ENCODE results near the gene PSMA6. TPM values are rescaled to one million over a fixed set of nuclear protein-coding genes. Genes with fewer than 3 reads are reported as not detected.

The PSMA6 gene
- total RNA-seq, 3 donors from 2014 or later: 150 to 170 (median 156) TPM

DNA sequence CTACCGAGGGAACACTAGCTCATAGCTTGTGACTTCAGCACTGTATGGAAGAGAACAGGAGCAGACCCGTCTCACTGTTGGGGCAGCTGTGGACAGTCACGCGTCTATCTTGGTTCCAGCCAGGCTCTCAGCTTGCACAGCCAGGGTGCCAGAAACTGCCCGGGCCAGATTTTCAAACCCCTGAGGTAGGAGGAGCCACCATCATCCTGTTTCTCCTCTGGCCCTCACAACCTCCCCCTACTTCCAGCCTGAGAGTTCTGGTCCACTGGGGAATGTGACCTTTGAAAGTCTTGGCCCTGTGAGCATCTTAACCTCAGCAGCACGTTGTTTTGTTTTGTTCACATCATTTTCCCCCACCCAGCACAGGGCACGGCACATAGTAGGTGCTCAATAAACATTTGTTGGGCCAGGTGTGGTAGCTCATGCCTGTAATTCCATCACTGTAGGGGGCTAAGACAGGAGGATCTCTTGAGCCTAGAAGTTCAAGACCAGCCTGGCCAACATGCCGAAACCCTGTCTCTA lies 50.4 kb downstream of the PSMA6 start:
- peaks cover 15 to 19% of the 10 kb centered on the region in 2 donors for H3K4me1 ChIP-seq
- no peaks in the 10 kb centered on the region for H3K27me3 ChIP-seq
- H3K27ac ChIP-seq: peak overlapping the region; percentile 96 to 97
- intact Hi-C loops (cut with DNase I; ENCODE audit: low total_unique reads): no loop called here
- TF ChIP-seq, protein P1, sequence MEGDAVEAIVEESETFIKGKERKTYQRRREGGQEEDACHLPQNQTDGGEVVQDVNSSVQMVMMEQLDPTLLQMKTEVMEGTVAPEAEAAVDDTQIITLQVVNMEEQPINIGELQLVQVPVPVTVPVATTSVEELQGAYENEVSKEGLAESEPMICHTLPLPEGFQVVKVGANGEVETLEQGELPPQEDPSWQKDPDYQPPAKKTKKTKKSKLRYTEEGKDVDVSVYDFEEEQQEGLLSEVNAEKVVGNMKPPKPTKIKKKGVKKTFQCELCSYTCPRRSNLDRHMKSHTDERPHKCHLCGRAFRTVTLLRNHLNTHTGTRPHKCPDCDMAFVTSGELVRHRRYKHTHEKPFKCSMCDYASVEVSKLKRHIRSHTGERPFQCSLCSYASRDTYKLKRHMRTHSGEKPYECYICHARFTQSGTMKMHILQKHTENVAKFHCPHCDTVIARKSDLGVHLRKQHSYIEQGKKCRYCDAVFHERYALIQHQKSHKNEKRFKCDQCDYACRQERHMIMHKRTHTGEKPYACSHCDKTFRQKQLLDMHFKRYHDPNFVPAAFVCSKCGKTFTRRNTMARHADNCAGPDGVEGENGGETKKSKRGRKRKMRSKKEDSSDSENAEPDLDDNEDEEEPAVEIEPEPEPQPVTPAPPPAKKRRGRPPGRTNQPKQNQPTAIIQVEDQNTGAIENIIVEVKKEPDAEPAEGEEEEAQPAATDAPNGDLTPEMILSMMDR (IDR thresholded peaks at IDR 0.05): no peak
- TF ChIP-seq POLR2A (IDR thresholded peaks at IDR 0.05): no peak
- TF ChIP-seq POLR2AphosphoS5 (IDR thresholded peaks at IDR 0.05): no peak
- H3K9me3 ChIP-seq: no peaks in the 10 kb centered on the region
- DNase-seq (ENCODE audit: low spot score in 2 of 2): peak in 1 of 2 donors; percentile 61
- H3K36me3 ChIP-seq: no peaks in the 10 kb centered on the region
- peak overlapping the region in 2 of 3 donors; percentile 43 to 54 for H3K4me3 ChIP-seq

DNA sequence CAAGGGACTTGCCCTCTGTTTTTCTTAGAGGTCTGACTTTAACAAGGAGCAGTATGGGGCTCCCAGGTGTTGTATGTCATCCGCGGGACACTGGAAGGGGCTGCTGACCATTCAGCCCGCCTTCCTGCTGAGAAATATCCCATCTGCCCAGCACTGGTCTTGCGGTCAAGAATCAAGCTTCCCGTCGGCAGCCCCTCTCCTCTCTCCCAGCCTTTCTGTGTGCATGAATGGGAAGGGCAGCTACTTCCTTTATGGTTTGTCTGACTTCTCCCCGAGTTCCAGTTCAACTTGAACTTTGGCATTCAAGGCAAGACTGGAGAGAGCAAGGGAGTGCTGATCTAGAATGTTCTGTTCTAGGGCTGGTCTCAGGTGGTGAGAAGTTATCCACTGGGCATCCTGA lies 51.5 kb downstream of the PSMA6 start:
- peak overlapping the region; percentile 13 to 29 for H3K27ac ChIP-seq
- H3K4me1 ChIP-seq: peaks cover 13 to 19% of the 10 kb centered on the region in 2 donors
- H3K9me3 ChIP-seq: no peaks in the 10 kb centered on the region
- H3K4me3 ChIP-seq: no peak overlapping the region
- intact Hi-C loops (cut with DNase I; ENCODE audit: low total_unique reads): no loop called here
- TF ChIP-seq POLR2AphosphoS5 (IDR thresholded peaks at IDR 0.05) (no peak), POLR2A (IDR thresholded peaks at IDR 0.05) (no peak)
- TF ChIP-seq, protein P1 (IDR thresholded peaks at IDR 0.05): no peak
- H3K27me3 ChIP-seq: no peaks in the 10 kb centered on the region
- H3K36me3 ChIP-seq: no peaks in the 10 kb centered on the region
- no peak for DNase-seq (ENCODE audit: low spot score in 2 of 2)

DNA sequence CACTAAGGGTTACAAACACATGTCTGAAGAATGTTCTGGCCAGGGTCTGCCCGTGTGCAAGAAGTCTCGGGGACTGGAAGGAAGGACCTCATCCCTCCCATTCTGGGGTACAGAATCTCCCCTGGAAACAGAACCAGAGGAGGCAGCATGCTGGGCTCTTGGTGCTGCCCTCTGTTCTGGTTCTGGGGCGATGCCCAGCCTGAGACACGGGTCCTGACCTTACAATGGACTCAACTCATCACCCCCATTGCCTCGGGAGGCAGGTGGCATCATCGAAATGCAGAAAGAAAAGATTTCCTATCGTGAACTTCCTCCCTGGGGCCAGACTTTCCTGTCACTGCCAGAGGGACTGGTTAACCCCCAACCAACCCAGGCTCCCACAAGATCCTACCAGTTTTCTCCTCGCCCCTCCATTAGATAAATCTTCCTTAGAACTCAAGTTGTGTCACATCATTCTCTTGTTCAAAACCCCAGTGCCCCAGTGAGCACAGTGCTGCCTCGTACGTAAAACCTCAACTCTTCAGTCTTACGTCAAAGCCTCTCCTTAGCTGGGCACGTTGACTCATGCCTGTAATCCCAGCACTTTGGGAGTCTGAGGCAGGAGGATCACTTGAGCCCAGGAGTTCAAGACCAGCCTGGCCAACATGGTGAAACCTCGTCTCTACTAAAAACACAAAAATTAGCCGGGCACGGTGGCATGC lies 52.1 kb downstream of the PSMA6 start:
- H3K4me3 ChIP-seq: no peak overlapping the region

DNA sequence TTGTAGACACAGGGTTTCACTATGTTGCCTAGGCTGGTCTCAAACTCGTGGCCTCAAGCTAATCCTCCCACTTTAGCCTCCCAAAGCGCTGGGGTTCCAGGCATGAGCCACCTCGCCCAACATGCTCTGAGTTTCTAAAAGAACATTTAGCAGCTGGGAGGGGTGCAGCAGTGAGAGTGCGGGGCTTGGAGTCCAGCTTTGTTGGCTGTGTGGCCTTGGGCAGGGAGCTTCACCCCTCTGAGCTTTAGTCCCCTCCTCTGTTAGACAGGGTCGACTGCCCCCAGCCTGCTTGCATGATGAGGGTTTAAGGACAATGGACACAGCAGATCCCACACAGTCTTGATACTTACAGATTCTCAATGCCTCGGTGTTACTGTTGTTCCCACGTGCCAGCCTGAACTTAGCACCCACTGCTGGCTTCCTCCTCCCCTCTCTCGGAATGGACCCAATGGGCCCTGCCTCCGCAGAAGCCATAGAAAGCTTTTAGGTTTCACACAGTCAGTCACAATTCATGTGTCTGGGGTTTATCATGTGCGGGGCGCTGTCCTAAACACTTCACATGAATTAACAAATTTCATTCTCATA lies 54.6 kb downstream of the PSMA6 start:
- Histone ChIP-seq H3K27me3 (no peaks in the 10 kb centered on the region), H3K9me3 (no peaks in the 10 kb centered on the region), H3K27ac (no peak overlapping the region), H3K4me1 (peaks cover 7 to 8% of the 10 kb centered on the region in 2 donors), H3K4me3 (no peak overlapping the region), H3K36me3 (no peaks in the 10 kb centered on the region)
- intact Hi-C loops (cut with DNase I; ENCODE audit: low total_unique reads): loop anchor here (5.0 kb wide), 1 partner anchor 370 kb away; no protein-coding TSS in a partner anchor
- no peak for TF ChIP-seq POLR2A (IDR thresholded peaks at IDR 0.05)
- no peak for TF ChIP-seq POLR2AphosphoS5 (IDR thresholded peaks at IDR 0.05)
- TF ChIP-seq, protein P1 (IDR thresholded peaks at IDR 0.05): no peak
- DNase-seq (ENCODE audit: low spot score in 2 of 2): no peak

More for the DNA sequence above, 52.1 kb downstream of the PSMA6 start:
- Histone ChIP-seq H3K9me3 (no peaks in the 10 kb centered on the region), H3K36me3 (no peaks in the 10 kb centered on the region), H3K27ac (peak overlapping the region in 1 of 2 donors; percentile 13), H3K27me3 (no peaks in the 10 kb centered on the region), H3K4me1 (peaks cover 13 to 19% of the 10 kb centered on the region in 2 donors)
- intact Hi-C loops (cut with DNase I; ENCODE audit: low total_unique reads): no loop called here
- TF ChIP-seq, protein P1 (IDR thresholded peaks at IDR 0.05): no peak
- no peak for TF ChIP-seq POLR2AphosphoS5 (IDR thresholded peaks at IDR 0.05)
- no peak for TF ChIP-seq POLR2A (IDR thresholded peaks at IDR 0.05)
- DNase-seq (ENCODE audit: low spot score in 2 of 2): no peak
